Heart left ventricle (tissue), 13 donors: ENCODE measurements around the gene STAU1.

Source experiments
- CTCF ChIP-seq, 12 donors: fragments of 200-600 bp; sonication (generic) in 4 of 12; IDR thresholded peaks; one replicate each; pipeline versions ENCODE4 v1.5.0 to v1.8.0; 2018 to 2022; ENCODE audit warnings: antibody characterized with exemption in 12 of 12, mild to moderate bottlenecking in 5 of 12
- POLR2A ChIP-seq, 2 donors: fragments of 450-650 bp; IDR thresholded peaks; one replicate each; pipeline ENCODE4 v1.6.1; 2017; ENCODE audit warnings: antibody characterized with exemption in 2 of 2, mild to moderate bottlenecking in 2 of 2, moderate library complexity in 2 of 2
- donor health status: ischemic (EF 13 %, LVEDD 7.1; RV severe dilation, severe dysfunction).
- donor health status: DM: no; HTN: yes; CAD: no.
- donor health status: DM: no; HTN: no; CAD: no.
- donor health status: ischemic (EF 25% LVEDD 6.9; RV normal size, moderate dysfunction).
- donor health status: ischemic (EF 25% LVEDD 5.7; RV mildly dilated, moderate dysfunction).
- donor health status: ischemic (EF 35%, LVEDD 5.7; RV mildly dilated, moderate dysfunction).
- donor health status: nonischemic (EF 11% LVEDD 7.7; RV severe dilation, severe dysfunction).
- donor health status: DM: yes; HTN: yes; CAD: no.
- donor health status: PGD.
- donor health status: ischemic (EF 29% LVEDD 5.4; RV normal size, mild dysfunction).
- donor health status: nonischemic (EF 23%, LVEDD 6.1; RV moderate dilation, normal function).

- TF ChIP-seq POLR2A (IDR thresholded peaks at IDR 0.05) (no peak), CTCF (IDR thresholded peaks at IDR 0.05) (no peak)
Measured at GRCh38 chr20:49115564-49115963, 72.6 kb downstream of the STAU1 start.
